A549 (cell line): ENCODE data around the gene PIANP. TPM values are rescaled to one million over a fixed set of nuclear protein-coding genes. Genes with fewer than 3 reads are reported as not detected.

ENCODE experiments used
- ATAC-seq, 2 experiments: fragments of 200-7000 bp in 1 of 2; fragments of >200 bp in 1 of 2; cut with Nextera tagmentation in 1 of 2; cut with Tn5 transposase in 1 of 2; 3 replicates each; pipeline versions ENCODE4 v1.8.0 to v1.9.1; 2018 to 2020; ENCODE audit warnings: mild to moderate bottlenecking in 1 of 2, moderate library complexity in 1 of 2
- CTCF ChIA-PET: fragments of 300-600 bp; sonication (Branson Sonifier 250); formaldehyde crosslinking; extraction: SDS; loops from one replicate; lab custom pipeline; 2021; ENCODE audit warnings: antibody characterized with exemption, inconsistent platforms; lab: Yijun Ruan, JAX
- POLR2A ChIA-PET: fragments of 350-600 bp; formaldehyde crosslinking; extraction: SDS; loops from one replicate; lab custom pipeline; 2021; ENCODE audit warnings: antibody characterized with exemption, inconsistent platforms; lab: Yijun Ruan, JAX
- DNase-seq, 2 experiments: peaks; one replicate each; pipeline versions ENCODE4 v3.0.0 to v3.0.0-alpha.2; 2011 to 2016; ENCODE audit warnings: low read depth in 1 of 2, low spot score in 1 of 2
- FAIRE-seq: peaks from 2 replicates; lab custom pipeline; 2011; peaks lifted over from hg19 to GRCh38; lab: Jason Lieb, UNC
- H3K27ac ChIP-seq, 2 experiments: fragments of >200 bp; sonication (Bioruptor Twin); formaldehyde crosslinking; 3 replicates each; pipeline ENCODE4 v1.5.1; 2016 to 2017
- H3K4me1 ChIP-seq: fragments of >200 bp; sonication (Bioruptor Twin); formaldehyde crosslinking; 3 replicates; pipeline ENCODE4 v1.6.1; 2016
- H3K4me2 ChIP-seq: fragments of >200 bp; sonication (Bioruptor Twin); formaldehyde crosslinking; 3 replicates; pipeline ENCODE4 v1.6.1; 2016
- H3K4me3 ChIP-seq: fragments of >200 bp; sonication (Bioruptor Twin); formaldehyde crosslinking; 3 replicates; pipeline ENCODE4 v1.5.1; 2016
- H3K9me3 ChIP-seq: fragments of >200 bp; sonication (Bioruptor Twin); formaldehyde crosslinking; 3 replicates; pipeline ENCODE4 v1.6.1; 2016
- BHLHE40 ChIP-seq: IDR thresholded peaks from 2 replicates; pipeline ENCODE4 v1.6.1; 2012; ENCODE audit warnings: low read depth, low read length, inconsistent platforms
- CHD2 ChIP-seq: fragments of 150-350 bp; IDR thresholded peaks from 2 replicates; pipeline ENCODE4 v1.6.1; 2014; ENCODE audit warnings: low read length; ENCODE audit not compliant: partially characterized antibody
- CHD4 ChIP-seq: fragments of 200-600 bp; sonication (generic); IDR thresholded peaks from 2 replicates; pipeline ENCODE4 v1.6.1; 2016; ENCODE audit warnings: antibody characterized with exemption, mild to moderate bottlenecking, borderline replicate concordance
- EP300 ChIP-seq, 2 experiments: fragments of >200 bp; sonication (Bioruptor Twin); formaldehyde crosslinking; IDR thresholded peaks; 2 replicates in 1 of 2; 3 replicates in 1 of 2; pipeline ENCODE4 v1.6.1; 2016 to 2017
- ESRRA ChIP-seq: fragments of 150-350 bp; IDR thresholded peaks from 2 replicates; pipeline ENCODE4 v1.6.1; 2014; ENCODE audit warnings: mild to moderate bottlenecking, low read length, borderline replicate concordance
- FOSB ChIP-seq: fragments of 250-450 bp; sonication (Bioruptor Pico); IDR thresholded peaks from 2 replicates; pipeline ENCODE4 v1.5.0; 2020; ENCODE audit warnings: mild to moderate bottlenecking, moderate library complexity
- GATA3 ChIP-seq: IDR thresholded peaks from 2 replicates; pipeline ENCODE4 v1.6.1; 2012; ENCODE audit warnings: borderline replicate concordance
- HOXA7 ChIP-seq: fragments of 250-450 bp; sonication (Bioruptor Pico); IDR thresholded peaks from 2 replicates; pipeline ENCODE4 v1.5.0; 2020; ENCODE audit warnings: mild to moderate bottlenecking, moderate library complexity
- HOXB5 ChIP-seq: fragments of 250-450 bp; sonication (Bioruptor Pico); IDR thresholded peaks from 2 replicates; pipeline ENCODE4 v1.5.0; 2020; ENCODE audit warnings: mild to moderate bottlenecking, moderate library complexity
- JUN ChIP-seq, 2 experiments: fragments of >200 bp; sonication (Bioruptor Twin); formaldehyde crosslinking; IDR thresholded peaks; 2 replicates in 1 of 2; 3 replicates in 1 of 2; pipeline ENCODE4 v1.6.1; 2016 to 2017
- KDM1A ChIP-seq: fragments of 200-600 bp; sonication (generic); IDR thresholded peaks from 2 replicates; pipeline ENCODE4 v1.6.1; 2016; ENCODE audit warnings: low read depth, mild to moderate bottlenecking
- MAFK ChIP-seq: fragments of 450-650 bp; IDR thresholded peaks from 2 replicates; pipeline ENCODE4 v1.6.1; 2014; ENCODE audit not compliant: partially characterized antibody
- MAZ ChIP-seq: fragments of 150-350 bp; IDR thresholded peaks from 2 replicates; pipeline ENCODE4 v1.6.1; 2014; ENCODE audit warnings: antibody characterized with exemption, low read depth, low read length, borderline replicate concordance
- NFE2L2 ChIP-seq: fragments of 150-350 bp; conservative IDR thresholded peaks from 2 replicates; pipeline ENCODE4 v1.6.1; 2014; ENCODE audit warnings: low read length
- RFX5 ChIP-seq: fragments of 450-650 bp; IDR thresholded peaks from 2 replicates; pipeline ENCODE4 v1.7.1; 2014; ENCODE audit warnings: antibody characterized with exemption, mild to moderate bottlenecking, moderate library complexity
- RNF2 ChIP-seq: fragments of 200-600 bp; sonication (generic); IDR thresholded peaks from 2 replicates; pipeline ENCODE4 v1.6.1; 2016; ENCODE audit warnings: low read depth, mild to moderate bottlenecking, antibody characterized with exemption, moderate library complexity, borderline replicate concordance
- TFCP2L1 ChIP-seq: fragments of 250-450 bp; sonication (Bioruptor Pico); IDR thresholded peaks from 2 replicates; pipeline ENCODE4 v1.5.0; 2021; ENCODE audit warnings: mild to moderate bottlenecking
- ZFP36 ChIP-seq: fragments of 450-650 bp; IDR thresholded peaks from 2 replicates; pipeline ENCODE4 v1.6.1; 2014; ENCODE audit warnings: borderline replicate concordance; ENCODE audit not compliant: partially characterized antibody
- ZSCAN20 ChIP-seq: fragments of 250-450 bp; sonication (Bioruptor Pico); IDR thresholded peaks from 2 replicates; pipeline ENCODE4 v1.8.0; 2022; ENCODE audit warnings: mild to moderate bottlenecking, moderate library complexity
- WGBS: methylation state at CpG from one replicate; pipeline ENCODE4 v1.1.6; 2017; ENCODE audit errors: missing lambda C conversion rate; 5-methylcytosine and 5-hydroxymethylcytosine counted together
- polyA plus RNA-seq, 4 experiments: library from polyadenylated mRNA; depleted of rRNA in 3 of 4; stranded (reverse); fragments of >200 nt; fragmentation: RNase III in 1 of 4; extraction: RNeasy Plus Mini Kit Qiagen cat#74134 plus additional on column Dnase treatment in 1 of 4; gene quantifications; 2 replicates in 3 of 4; 3 replicates in 1 of 4; pipeline ENCODE4 v1.2.3, GENCODE V29; 2011 to 2017
- TF ChIP-seq, protein P1 (sequence below): fragments of 250-450 bp; sonication (Bioruptor Pico); IDR thresholded peaks from 2 replicates; pipeline ENCODE4 v1.5.0; 2021; ENCODE audit warnings: mild to moderate bottlenecking, moderate library complexity, borderline replicate concordance
- TF ChIP-seq, protein P2 (sequence below): IDR thresholded peaks from 2 replicates; pipeline ENCODE4 v1.6.1; 2012
- TF ChIP-seq, protein P3 (sequence below): IDR thresholded peaks from 2 replicates; pipeline ENCODE4 v1.6.1; 2012
- TF ChIP-seq, protein P4 (sequence below): fragments of 450-650 bp; IDR thresholded peaks from 2 replicates; pipeline ENCODE4 v1.6.1; 2014; ENCODE audit warnings: antibody characterized with exemption

The PIANP gene
- polyA plus RNA-seq, 2 of the 4 experiments (the other 2 are of a cell fraction), result 0.10 to 0.56 TPM

DNA sequence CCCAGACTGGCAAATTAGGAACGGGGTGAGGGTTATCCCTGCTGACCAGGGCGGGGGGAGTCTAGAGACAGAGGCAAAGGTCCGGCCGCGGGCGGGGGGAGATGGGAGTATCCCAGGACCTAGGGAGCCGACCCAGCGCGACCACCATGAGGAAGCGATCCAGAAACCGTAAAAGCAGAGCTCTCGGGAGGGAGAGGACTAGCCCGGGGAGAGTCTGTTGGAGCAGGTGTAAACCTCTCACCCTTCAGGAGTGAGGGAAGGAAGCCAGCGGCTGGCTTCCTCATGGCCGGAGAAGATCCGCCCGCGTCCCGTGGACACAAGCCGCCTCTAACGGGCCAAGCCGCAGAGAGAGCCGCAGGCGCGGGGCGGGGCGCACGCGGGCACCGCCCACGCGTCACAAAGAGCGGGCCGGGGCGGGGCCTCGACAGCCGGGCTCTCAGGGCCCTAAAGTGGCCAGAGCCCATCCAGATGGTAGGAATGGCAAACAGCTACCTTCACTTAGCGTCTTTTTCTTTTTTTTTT, 53.5 kb downstream of the PIANP start, which contains the start of gene ACRBP:
Gene ACRBP, minus strand, starts transcription at position 350 of the 522 bp plus-strand sequence. Its CDS starts 66 bp downstream, at position 284.
- Histone ChIP-seq H3K4me3 (no peak within 1 kb of the TSS), H3K4me1 (no peaks in the 10 kb centered on the region), H3K4me2 (no peak within 1 kb of the TSS), H3K9me3 (peaks cover 40% of the 10 kb centered on the region), H3K27ac (no peak within 1 kb of the TSS)
- ChIA-PET CTCF (interaction anchor here (0.8 to 1.9 kb wide), 6 partner anchors 14 to 178 kb away, joined by 3 to 6 read pairs (median 4); no protein-coding TSS in a partner anchor), POLR2A (no interaction called here)
- ATAC-seq (no peak), FAIRE-seq (no peak), DNase-seq (no peak)
- TF ChIP-seq JUN (IDR thresholded peaks at IDR 0.05), result no peak
- TF ChIP-seq NFE2L2, result no peak
- TF ChIP-seq, protein P1, sequence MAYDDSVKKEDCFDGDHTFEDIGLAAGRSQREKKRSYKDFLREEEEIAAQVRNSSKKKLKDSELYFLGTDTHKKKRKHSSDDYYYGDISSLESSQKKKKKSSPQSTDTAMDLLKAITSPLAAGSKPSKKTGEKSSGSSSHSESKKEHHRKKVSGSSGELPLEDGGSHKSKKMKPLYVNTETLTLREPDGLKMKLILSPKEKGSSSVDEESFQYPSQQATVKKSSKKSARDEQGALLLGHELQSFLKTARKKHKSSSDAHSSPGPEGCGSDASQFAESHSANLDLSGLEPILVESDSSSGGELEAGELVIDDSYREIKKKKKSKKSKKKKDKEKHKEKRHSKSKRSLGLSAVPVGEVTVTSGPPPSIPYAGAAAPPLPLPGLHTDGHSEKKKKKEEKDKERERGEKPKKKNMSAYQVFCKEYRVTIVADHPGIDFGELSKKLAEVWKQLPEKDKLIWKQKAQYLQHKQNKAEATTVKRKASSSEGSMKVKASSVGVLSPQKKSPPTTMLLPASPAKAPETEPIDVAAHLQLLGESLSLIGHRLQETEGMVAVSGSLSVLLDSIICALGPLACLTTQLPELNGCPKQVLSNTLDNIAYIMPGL (CRISPR knock-in tag), result no peak
- TF ChIP-seq FOSB (CRISPR knock-in tag), result no peak
- no peak for TF ChIP-seq RFX5
- TF ChIP-seq CHD4, result no peak
- WGBS, result 95% methylated on average over 38 of the region's 38 CpGs

DNA sequence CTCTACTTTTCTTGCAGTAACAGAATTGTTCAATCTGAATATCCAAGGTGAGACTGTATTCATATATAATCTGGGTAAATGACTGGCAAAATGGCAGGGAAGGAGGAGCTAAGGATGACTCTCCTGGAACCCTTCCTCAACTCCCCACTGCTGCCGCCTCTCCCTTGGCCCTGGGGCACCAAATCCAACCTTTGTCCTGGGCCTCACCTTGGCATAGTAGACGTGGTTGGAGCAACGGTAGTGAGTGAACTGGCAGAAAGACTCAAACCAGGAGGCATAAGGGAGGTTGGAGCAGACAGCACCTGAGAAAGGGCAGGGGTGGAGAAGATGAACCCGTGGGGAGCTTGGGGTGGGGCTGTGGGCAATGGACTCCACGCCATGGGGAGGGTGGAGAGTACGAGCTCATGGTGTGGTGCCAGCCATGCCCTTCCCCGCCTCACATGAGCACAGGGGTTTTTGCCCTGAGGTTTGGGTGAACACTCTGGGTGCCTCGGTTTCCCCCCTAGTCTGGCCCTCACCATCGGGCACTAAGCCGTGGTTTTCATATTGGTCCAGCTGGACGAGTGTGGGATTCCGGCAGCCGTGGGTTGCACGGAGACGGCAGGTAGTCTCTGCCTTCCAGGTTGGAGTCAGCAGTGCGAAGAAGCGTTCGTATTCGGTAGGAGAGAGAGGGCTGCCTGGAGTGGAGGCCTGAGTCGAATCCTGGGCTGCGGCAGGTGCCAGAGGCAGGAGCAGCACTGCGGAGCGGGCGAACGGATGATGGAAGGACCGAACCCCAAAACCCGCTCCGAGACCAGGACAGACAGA, 54.1 kb downstream of the PIANP start:
- no peak for FAIRE-seq
- Histone ChIP-seq H3K27ac (no peak overlapping the region), H3K4me2 (no peak overlapping the region)
- TF ChIP-seq, protein P1 (CRISPR knock-in tag), result no peak
- no peak for TF ChIP-seq TFCP2L1 (CRISPR knock-in tag)
- TF ChIP-seq MAZ, result no peak
- TF ChIP-seq, protein P2, sequence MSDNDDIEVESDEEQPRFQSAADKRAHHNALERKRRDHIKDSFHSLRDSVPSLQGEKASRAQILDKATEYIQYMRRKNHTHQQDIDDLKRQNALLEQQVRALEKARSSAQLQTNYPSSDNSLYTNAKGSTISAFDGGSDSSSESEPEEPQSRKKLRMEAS, result no peak
- no peak for TF ChIP-seq CHD2
- no peak for TF ChIP-seq EP300 (IDR thresholded peaks at IDR 0.05)
- no peak for TF ChIP-seq RFX5
- no peak for TF ChIP-seq JUN (IDR thresholded peaks at IDR 0.05)
- TF ChIP-seq, all 56 proteins: peak for 0
- H3K9me3 ChIP-seq, result peaks cover 40% of the 10 kb centered on the region
- H3K4me3 ChIP-seq, result no peak overlapping the region
- no peaks in the 10 kb centered on the region for H3K4me1 ChIP-seq
- POLR2A ChIA-PET, result no interaction called here
- WGBS, result 90% methylated on average over 28 of the region's 28 CpGs
- DNase-seq, result no peak
- no peak for ATAC-seq
- CTCF ChIA-PET, result interaction anchor here (0.6 to 1.9 kb wide), 7 partner anchors 15 to 179 kb away, joined by 3 to 6 read pairs (median 4); no protein-coding TSS in a partner anchor

DNA sequence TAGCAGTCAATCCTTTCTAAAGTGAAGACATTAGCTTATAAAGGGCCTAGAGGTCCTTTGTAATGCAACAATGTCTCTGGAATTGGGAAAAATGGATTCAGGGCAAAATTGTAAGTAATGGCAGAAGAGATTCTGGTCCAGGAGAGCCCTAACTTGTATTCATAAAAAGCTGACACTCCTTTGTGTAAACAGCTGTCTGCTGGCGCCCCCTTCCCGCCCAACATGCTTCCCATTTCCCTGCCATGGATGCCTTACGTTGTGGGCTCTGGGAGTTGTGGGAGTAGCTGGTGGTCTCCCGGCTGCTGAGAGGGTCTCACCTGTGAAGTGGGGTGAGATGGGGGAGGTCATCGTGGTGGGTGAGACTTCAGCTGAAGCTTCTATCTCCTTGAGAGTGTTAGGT, 55.7 kb downstream of the PIANP start:
- POLR2A ChIA-PET, result no interaction called here
- TF ChIP-seq KDM1A (no peak), RNF2 (no peak), ZSCAN20 (no peak), HOXB5 (CRISPR knock-in tag) (no peak), FOSB (CRISPR knock-in tag) (no peak), CHD4 (no peak), ESRRA (no peak), MAFK (no peak), ZFP36 (no peak), GATA3 (no peak), BHLHE40 (no peak), HOXA7 (CRISPR knock-in tag) (no peak)
- TF ChIP-seq, protein P3, sequence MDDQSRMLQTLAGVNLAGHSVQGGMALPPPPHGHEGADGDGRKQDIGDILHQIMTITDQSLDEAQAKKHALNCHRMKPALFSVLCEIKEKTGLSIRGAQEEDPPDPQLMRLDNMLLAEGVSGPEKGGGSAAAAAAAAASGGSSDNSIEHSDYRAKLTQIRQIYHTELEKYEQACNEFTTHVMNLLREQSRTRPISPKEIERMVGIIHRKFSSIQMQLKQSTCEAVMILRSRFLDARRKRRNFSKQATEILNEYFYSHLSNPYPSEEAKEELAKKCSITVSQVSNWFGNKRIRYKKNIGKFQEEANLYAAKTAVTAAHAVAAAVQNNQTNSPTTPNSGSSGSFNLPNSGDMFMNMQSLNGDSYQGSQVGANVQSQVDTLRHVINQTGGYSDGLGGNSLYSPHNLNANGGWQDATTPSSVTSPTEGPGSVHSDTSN, result no peak
- TF ChIP-seq, protein P4, sequence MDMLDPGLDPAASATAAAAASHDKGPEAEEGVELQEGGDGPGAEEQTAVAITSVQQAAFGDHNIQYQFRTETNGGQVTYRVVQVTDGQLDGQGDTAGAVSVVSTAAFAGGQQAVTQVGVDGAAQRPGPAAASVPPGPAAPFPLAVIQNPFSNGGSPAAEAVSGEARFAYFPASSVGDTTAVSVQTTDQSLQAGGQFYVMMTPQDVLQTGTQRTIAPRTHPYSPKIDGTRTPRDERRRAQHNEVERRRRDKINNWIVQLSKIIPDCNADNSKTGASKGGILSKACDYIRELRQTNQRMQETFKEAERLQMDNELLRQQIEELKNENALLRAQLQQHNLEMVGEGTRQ, result no peak
- CTCF ChIA-PET, result interaction anchor here (0.6 to 1.7 kb wide), 9 partner anchors 9 to 192 kb away, joined by 3 to 5 read pairs (median 4); partner anchors contain the start of gene MLF2
- ATAC-seq (no peak), DNase-seq (no peak), FAIRE-seq (no peak)
- Histone ChIP-seq H3K4me2 (no peak overlapping the region), H3K4me1 (no peaks in the 10 kb centered on the region), H3K27ac (no peak overlapping the region), H3K9me3 (peaks cover 40% of the 10 kb centered on the region), H3K4me3 (no peak overlapping the region)
- 65% methylated on average over 5 of the region's 5 CpGs for WGBS
